ENCODE data around the gene THBS3.

THBS3 gene

GRCh38 chr1:155207806-155208540, at the start of gene THBS3:
THBS3 (minus strand) TSS chr1:155207897; CDS start chr1:155207876, 21 bp downstream.
- Histone ChIP-seq H3K9me3 (ENCODE audit: control insufficient read depth in 5 of 5, low read length in 5 of 5) (no peaks in the 10 kb centered on the region), H3K36me3 (ENCODE audit: control insufficient read depth in 5 of 5, insufficient read depth in 5 of 5, low read length in 5 of 5) (peaks cover 0 to 26% (median 5%) of the 10 kb centered on the region in 5 donors), H3K9ac (ENCODE audit: low read length in 5 of 5) (peak within 1 kb of the TSS; percentile 90 to 97 (median 94)), H3K27ac (ENCODE audit: low read depth, low read length) (peak within 1 kb of the TSS; percentile 99), H3K27me3 (ENCODE audit: control insufficient read depth in 5 of 5, insufficient read depth in 4 of 5, low read length in 5 of 5) (no peaks in the 10 kb centered on the region), H3K4me3 (ENCODE audit: low read depth in 1 of 5, low read length in 5 of 5) (peak within 1 kb of the TSS; percentile 74 to 97 (median 78)), H3K4me1 (ENCODE audit: control insufficient read depth in 5 of 5, insufficient read depth in 5 of 5, low read length in 5 of 5) (peaks cover 8 to 30% (median 28%) of the 10 kb centered on the region in 5 donors)

DNA sequence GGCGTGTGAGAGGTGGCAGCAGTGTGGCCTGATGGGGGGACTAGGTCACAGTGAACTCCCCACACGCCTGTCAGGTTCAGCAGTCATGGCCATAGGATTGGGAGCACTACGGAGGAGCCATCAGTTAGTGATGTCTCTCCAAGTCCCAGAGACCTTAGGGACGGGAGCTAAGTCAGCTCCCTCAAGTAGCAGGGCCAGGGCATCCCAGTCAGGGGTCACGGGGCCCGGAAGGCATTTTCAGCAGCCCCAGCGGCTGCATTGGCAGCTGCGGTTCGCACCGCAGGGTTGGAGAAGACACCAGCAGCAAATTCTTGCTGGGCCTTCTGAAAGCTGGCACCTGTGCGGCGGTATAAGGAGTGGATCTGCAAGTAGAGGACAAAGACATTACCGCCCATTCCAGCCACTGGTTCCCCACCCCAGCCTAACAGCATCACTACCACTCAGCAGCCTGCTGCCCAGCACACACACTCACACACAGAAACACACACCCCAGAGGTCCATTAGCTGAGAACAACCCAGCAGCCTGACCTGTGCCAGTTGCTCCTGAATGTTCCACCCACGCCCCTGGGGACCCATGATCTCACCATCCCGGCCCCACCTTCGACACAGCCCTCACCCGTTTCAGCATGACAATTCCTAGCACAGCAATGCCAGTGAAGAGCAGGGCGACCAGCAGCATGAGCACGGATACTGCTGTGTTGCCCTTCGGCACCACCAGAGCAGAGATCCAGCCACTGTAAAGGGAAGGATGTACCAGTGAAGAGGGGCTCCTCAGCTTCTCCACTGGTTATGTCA, 48.6 kb upstream of the THBS3 start:
- Histone ChIP-seq H3K27ac (ENCODE audit: low read depth, low read length) (peak overlapping the region; percentile 98), H3K9me3 (ENCODE audit: control insufficient read depth in 5 of 5, low read length in 5 of 5) (no peaks in the 10 kb centered on the region), H3K27me3 (ENCODE audit: control insufficient read depth in 5 of 5, insufficient read depth in 4 of 5, low read length in 5 of 5) (no peaks in the 10 kb centered on the region), H3K4me1 (ENCODE audit: control insufficient read depth in 5 of 5, insufficient read depth in 5 of 5, low read length in 5 of 5) (peaks cover 9 to 43% (median 30%) of the 10 kb centered on the region in 5 donors), H3K9ac (ENCODE audit: low read length in 5 of 5) (peak overlapping the region; percentile 82 to 98 (median 93)), H3K4me3 (ENCODE audit: low read depth in 1 of 5, low read length in 5 of 5) (peak overlapping the region; percentile 56 to 88 (median 76)), H3K36me3 (ENCODE audit: control insufficient read depth in 5 of 5, insufficient read depth in 5 of 5, low read length in 5 of 5) (peaks cover 2 to 31% (median 21%) of the 10 kb centered on the region in 5 donors)

DNA sequence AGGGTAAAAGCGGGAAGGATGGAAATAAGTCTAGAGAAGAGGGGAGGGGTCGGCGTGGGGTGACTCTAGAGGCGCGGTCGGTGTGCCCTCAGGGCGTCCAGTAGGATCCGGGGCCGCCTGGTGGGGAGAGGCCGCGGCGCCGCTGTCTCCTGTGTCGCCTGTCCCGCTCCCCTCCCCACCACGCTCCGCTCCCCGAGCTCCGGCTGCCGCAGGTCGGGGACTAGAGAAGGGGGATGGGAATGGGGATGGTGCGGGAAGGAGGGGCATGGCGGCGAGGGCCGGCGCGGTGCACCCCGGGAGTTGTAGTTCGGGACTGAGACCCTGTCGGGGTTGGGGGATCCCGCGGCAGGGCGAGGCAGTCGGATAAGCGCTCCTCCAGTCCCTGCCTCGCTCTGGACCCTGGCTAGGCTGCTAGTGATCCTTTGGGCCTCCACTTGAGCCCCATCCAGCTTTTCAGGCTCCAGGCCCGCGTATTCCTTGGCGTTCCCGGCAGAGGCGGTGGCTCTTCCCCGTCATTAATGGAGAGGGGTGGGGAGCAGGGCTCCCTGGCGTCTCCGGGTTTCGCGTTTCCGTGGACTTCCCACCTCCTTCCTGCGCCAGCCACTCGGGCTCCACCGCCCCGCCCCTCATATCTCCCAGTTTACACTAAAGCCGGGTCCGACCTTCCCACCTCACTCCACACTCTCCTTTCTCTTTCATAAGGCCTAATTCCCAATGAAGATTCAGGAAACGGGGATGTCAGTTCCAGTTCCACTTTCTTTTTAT, 47.7 kb upstream of the THBS3 start, which contains the start of gene ENTREP3:
Gene ENTREP3 (minus strand): TSS at position 241 of the 765 bp plus-strand sequence. CDS start 606 bp downstream, outside the sequence.
- Histone ChIP-seq H3K4me1 (ENCODE audit: control insufficient read depth in 5 of 5, insufficient read depth in 5 of 5, low read length in 5 of 5) (peaks cover 9 to 43% (median 31%) of the 10 kb centered on the region in 5 donors), H3K36me3 (ENCODE audit: control insufficient read depth in 5 of 5, insufficient read depth in 5 of 5, low read length in 5 of 5) (peaks cover 2 to 29% (median 21%) of the 10 kb centered on the region in 5 donors), H3K9me3 (ENCODE audit: control insufficient read depth in 5 of 5, low read length in 5 of 5) (no peaks in the 10 kb centered on the region), H3K9ac (ENCODE audit: low read length in 5 of 5) (peak within 1 kb of the TSS; percentile 82 to 98 (median 93)), H3K27ac (ENCODE audit: low read depth, low read length) (peak within 1 kb of the TSS; percentile 98), H3K27me3 (ENCODE audit: control insufficient read depth in 5 of 5, insufficient read depth in 4 of 5, low read length in 5 of 5) (no peaks in the 10 kb centered on the region), H3K4me3 (ENCODE audit: low read depth in 1 of 5, low read length in 5 of 5) (peak within 1 kb of the TSS; percentile 56 to 88 (median 76))

DNA sequence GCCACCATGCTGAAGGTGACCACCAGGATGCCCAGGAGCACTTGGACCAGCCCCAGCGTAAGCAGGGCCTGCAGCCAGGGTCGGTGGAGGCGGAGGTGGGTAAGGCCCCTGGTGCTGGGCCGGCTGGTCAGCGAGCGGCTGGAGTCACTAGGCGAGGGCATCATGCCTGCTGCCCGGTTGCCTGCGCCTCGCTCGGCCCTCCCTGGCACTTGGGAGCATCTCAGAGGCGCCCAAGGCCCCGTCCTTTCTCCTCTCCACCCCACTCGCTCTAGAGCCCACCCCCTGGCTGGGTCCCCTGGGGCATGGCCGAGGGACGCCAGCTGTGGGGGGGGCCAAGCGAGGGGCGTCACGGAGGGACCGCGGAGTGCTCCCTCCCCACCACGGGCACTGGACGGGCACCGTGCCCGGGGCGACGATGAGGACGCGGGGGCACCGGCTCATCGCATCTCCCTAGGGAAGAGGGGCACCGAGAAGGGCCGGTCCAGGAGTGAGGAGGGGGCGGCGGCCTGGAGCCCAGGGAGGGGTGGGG, 47.1 kb upstream of the THBS3 start:
- Histone ChIP-seq H3K27me3 (ENCODE audit: control insufficient read depth in 5 of 5, insufficient read depth in 4 of 5, low read length in 5 of 5) (no peaks in the 10 kb centered on the region), H3K9ac (ENCODE audit: low read length in 5 of 5) (peak overlapping the region in 4 of 5 donors; percentile 82 to 98 (median 95)), H3K4me3 (ENCODE audit: low read depth in 1 of 5, low read length in 5 of 5) (peak overlapping the region; percentile 42 to 88 (median 76)), H3K4me1 (ENCODE audit: control insufficient read depth in 5 of 5, insufficient read depth in 5 of 5, low read length in 5 of 5) (peaks cover 9 to 45% (median 33%) of the 10 kb centered on the region in 5 donors), H3K36me3 (ENCODE audit: control insufficient read depth in 5 of 5, insufficient read depth in 5 of 5, low read length in 5 of 5) (peaks cover 2 to 23% (median 20%) of the 10 kb centered on the region in 5 donors), H3K9me3 (ENCODE audit: control insufficient read depth in 5 of 5, low read length in 5 of 5) (no peaks in the 10 kb centered on the region), H3K27ac (ENCODE audit: low read depth, low read length) (peak overlapping the region; percentile 98)

DNA sequence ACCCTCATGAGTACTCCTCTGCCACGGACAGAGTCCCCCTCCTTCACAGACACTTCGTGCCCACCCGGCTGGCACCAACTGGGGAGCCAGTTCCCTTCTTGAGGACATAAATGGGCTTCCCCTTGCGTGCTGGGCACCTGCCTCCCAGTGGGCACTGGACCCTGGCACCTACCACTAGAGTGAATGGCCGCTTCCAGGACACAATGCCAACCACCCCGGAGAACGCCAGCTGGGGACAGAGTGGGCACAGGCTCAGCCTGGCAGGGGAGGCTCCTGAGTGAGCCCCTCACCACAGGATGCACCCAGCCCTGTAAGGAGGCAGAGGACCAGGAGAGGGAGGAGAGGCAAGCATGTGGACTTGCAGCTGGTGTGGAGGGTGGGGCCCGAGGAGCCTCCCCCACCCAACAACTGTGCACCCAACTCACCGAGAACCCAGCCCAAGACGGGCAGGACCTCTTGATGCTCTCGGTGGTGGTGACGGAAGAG, 46.6 kb upstream of the THBS3 start:
- Histone ChIP-seq H3K9me3 (ENCODE audit: control insufficient read depth in 5 of 5, low read length in 5 of 5) (no peaks in the 10 kb centered on the region), H3K4me3 (ENCODE audit: low read depth in 1 of 5, low read length in 5 of 5) (peak overlapping the region; percentile 42 to 88 (median 76)), H3K4me1 (ENCODE audit: control insufficient read depth in 5 of 5, insufficient read depth in 5 of 5, low read length in 5 of 5) (peaks cover 9 to 45% (median 33%) of the 10 kb centered on the region in 5 donors), H3K27ac (ENCODE audit: low read depth, low read length) (peak overlapping the region; percentile 98), H3K27me3 (ENCODE audit: control insufficient read depth in 5 of 5, insufficient read depth in 4 of 5, low read length in 5 of 5) (no peaks in the 10 kb centered on the region), H3K36me3 (ENCODE audit: control insufficient read depth in 5 of 5, insufficient read depth in 5 of 5, low read length in 5 of 5) (peaks cover 2 to 19% (median 17%) of the 10 kb centered on the region in 5 donors), H3K9ac (ENCODE audit: low read length in 5 of 5) (peak overlapping the region in 4 of 5 donors; percentile 82 to 98 (median 95))

GRCh38 chr1:155253797-155254196, 46.1 kb upstream of the THBS3 start:
- Histone ChIP-seq H3K9me3 (ENCODE audit: control insufficient read depth in 5 of 5, low read length in 5 of 5) (no peaks in the 10 kb centered on the region), H3K27me3 (ENCODE audit: control insufficient read depth in 5 of 5, insufficient read depth in 4 of 5, low read length in 5 of 5) (no peaks in the 10 kb centered on the region), H3K27ac (ENCODE audit: low read depth, low read length) (no peak overlapping the region), H3K4me1 (ENCODE audit: control insufficient read depth in 5 of 5, insufficient read depth in 5 of 5, low read length in 5 of 5) (peaks cover 9 to 45% (median 33%) of the 10 kb centered on the region in 5 donors), H3K9ac (ENCODE audit: low read length in 5 of 5) (peak overlapping the region in 2 of 5 donors; percentile 12 to 98), H3K4me3 (ENCODE audit: low read depth in 1 of 5, low read length in 5 of 5) (peak overlapping the region in 4 of 5 donors; percentile 10 to 88 (median 46)), H3K36me3 (ENCODE audit: control insufficient read depth in 5 of 5, insufficient read depth in 5 of 5, low read length in 5 of 5) (peaks cover 2 to 18% (median 16%) of the 10 kb centered on the region in 5 donors)

DNA sequence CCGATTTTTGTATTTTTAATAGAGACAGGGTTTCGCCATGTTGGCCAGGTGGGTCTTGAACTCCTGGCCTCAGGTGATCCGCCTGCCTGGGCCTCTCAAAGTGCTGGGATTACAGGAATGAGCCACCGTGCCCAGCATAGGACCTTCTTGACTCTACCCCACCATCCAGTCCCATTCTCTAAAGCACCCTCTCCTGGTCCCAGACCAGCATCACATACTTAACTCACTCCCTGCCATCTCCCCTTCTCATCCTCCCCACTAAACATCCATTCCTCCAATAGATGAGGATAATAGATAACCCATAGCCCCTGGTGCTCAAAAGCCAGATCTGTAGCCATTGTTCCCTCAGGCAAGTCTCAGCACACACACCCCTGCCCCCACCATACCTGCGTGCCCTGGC, 45.5 kb upstream of the THBS3 start:
- H3K27me3 ChIP-seq (ENCODE audit: control insufficient read depth in 5 of 5, insufficient read depth in 4 of 5, low read length in 5 of 5), result no peaks in the 10 kb centered on the region
- no peak overlapping the region for H3K9ac ChIP-seq (ENCODE audit: low read length in 5 of 5)
- no peak overlapping the region for H3K27ac ChIP-seq (ENCODE audit: low read depth, low read length)
- peaks cover 9 to 45% (median 33%) of the 10 kb centered on the region in 5 donors for H3K4me1 ChIP-seq (ENCODE audit: control insufficient read depth in 5 of 5, insufficient read depth in 5 of 5, low read length in 5 of 5)
- H3K36me3 ChIP-seq (ENCODE audit: control insufficient read depth in 5 of 5, insufficient read depth in 5 of 5, low read length in 5 of 5), result peaks cover 0 to 17% (median 13%) of the 10 kb centered on the region in 5 donors
- no peaks in the 10 kb centered on the region for H3K9me3 ChIP-seq (ENCODE audit: control insufficient read depth in 5 of 5, low read length in 5 of 5)
- H3K4me3 ChIP-seq (ENCODE audit: low read depth in 1 of 5, low read length in 5 of 5), result no peak overlapping the region

GRCh38 chr1:155251566-155251965, 43.9 kb upstream of the THBS3 start:
- Histone ChIP-seq H3K27me3 (ENCODE audit: control insufficient read depth in 5 of 5, insufficient read depth in 4 of 5, low read length in 5 of 5) (no peaks in the 10 kb centered on the region), H3K9ac (ENCODE audit: low read length in 5 of 5) (no peak overlapping the region), H3K4me1 (ENCODE audit: control insufficient read depth in 5 of 5, insufficient read depth in 5 of 5, low read length in 5 of 5) (peaks cover 9 to 43% (median 33%) of the 10 kb centered on the region in 5 donors), H3K36me3 (ENCODE audit: control insufficient read depth in 5 of 5, insufficient read depth in 5 of 5, low read length in 5 of 5) (peaks cover 0 to 19% (median 7%) of the 10 kb centered on the region in 5 donors), H3K27ac (ENCODE audit: low read depth, low read length) (no peak overlapping the region), H3K4me3 (ENCODE audit: low read depth in 1 of 5, low read length in 5 of 5) (no peak overlapping the region), H3K9me3 (ENCODE audit: control insufficient read depth in 5 of 5, low read length in 5 of 5) (no peaks in the 10 kb centered on the region)
